Epidermal melanocyte (primary cell): ENCODE measurements around the gene C1orf21.

ENCODE experiments used
- DNase-seq: peaks from one replicate; pipeline ENCODE4 v3.0.0; 2011; ENCODE audit warnings: low spot score; ENCODE audit not compliant: insufficient read length

The C1orf21 gene

GRCh38 chr1:184650177-184650866 lies 263.5 kb downstream of the C1orf21 start:
- DNase-seq = no peak

GRCh38 chr1:184655185-184655584 lies 268.4 kb downstream of the C1orf21 start:
- no peak for DNase-seq

GRCh38 chr1:184656221-184656620 lies 269.4 kb downstream of the C1orf21 start:
- DNase-seq = no peak

DNA sequence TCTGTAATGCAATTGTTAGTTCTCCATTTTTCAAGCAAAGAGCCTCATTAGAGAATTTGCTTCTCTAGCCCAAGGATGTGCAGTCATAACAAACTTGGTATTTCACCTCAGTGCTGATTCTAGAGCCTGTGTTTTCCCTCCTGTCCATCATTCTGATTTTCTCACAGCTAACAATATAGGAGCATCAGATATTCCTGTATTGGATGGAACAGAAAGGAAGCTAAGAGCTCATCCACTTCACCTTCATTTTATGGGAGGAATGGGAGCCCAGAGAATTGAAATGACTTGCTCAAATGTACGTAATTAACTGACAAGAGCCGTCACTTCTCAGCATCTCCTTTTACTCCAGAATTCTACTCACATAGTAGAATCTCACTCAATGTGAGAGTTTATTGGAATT lies 271.2 kb downstream of the C1orf21 start:
- no peak for DNase-seq

DNA sequence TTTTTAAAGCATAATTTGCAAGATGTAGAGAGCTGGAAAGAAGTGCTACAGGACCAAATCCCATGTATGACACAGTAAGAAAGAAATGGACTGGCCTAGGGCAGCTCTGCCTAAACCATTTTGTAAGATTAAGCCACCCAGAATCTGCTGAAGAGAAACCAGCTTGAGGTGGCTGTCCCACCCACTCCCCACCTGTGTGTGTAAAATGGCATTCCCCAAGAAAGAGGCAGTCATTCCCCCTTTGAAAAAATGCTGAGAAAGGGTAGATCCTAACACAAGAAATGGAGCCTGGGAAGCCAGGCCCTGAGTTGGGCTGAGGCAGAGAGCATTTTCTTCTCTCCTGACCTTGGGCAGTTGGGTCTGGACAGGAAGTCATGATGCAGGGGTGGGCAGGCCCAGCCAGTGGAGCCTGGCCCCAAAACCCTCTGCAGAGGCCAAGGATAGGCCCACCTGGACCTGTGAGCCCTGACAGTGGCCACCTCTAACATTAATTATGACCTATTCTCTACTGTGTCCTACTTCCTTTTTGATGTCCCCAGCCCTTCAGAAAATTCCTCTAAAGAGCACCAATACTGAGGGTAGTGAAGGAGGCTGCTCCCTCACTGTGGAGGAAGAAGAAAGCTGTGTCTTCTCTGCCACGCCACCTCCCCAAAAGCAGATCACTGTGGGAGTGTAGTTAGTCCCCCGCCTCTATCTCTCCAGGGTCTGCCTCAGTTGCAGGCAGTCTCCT lies 273.8 kb downstream of the C1orf21 start:
- no peak for DNase-seq

- no peak for DNase-seq
Measured at GRCh38 chr1:184661801-184662200, 275.0 kb downstream of the C1orf21 start.

DNA sequence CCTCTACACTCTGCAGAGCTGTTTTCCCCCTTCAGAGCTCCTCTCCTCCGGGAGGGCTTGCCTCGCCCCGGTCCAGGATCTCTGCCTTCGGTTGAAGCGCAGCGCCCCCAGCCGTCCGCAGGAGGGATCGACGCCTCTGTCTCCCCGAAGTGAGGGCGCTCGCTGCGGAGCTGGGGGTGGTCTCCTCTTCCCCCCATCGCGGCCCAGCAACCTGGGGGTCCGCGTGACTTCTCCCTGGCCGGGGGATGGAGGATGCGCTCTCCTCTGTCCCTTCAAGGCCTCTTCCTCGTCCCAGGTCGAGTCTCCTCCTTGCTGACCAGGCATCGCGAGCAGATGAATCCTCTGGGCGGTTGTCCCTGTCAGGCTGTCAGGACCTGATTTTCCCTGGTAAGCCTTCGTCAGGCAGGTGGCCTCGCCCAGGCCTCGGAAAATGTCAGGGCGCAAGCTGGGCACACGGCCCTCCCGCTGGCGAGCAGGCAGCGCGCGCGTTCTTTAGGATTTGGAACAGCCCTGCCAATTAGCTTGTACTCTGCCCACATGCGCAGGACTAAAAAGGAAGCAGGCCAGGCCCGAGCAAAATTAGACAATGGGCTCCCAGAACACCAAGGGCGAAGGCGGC lies 277.3 kb downstream of the C1orf21 start:
- DNase-seq = peak; percentile 71

- no peak for DNase-seq
Measured at GRCh38 chr1:184664661-184665060, 277.8 kb downstream of the C1orf21 start.

- DNase-seq = no peak
Measured at GRCh38 chr1:184665360-184665759, 278.5 kb downstream of the C1orf21 start.

- DNase-seq = no peak
Measured at GRCh38 chr1:184669391-184669790, 282.6 kb downstream of the C1orf21 start.

DNA sequence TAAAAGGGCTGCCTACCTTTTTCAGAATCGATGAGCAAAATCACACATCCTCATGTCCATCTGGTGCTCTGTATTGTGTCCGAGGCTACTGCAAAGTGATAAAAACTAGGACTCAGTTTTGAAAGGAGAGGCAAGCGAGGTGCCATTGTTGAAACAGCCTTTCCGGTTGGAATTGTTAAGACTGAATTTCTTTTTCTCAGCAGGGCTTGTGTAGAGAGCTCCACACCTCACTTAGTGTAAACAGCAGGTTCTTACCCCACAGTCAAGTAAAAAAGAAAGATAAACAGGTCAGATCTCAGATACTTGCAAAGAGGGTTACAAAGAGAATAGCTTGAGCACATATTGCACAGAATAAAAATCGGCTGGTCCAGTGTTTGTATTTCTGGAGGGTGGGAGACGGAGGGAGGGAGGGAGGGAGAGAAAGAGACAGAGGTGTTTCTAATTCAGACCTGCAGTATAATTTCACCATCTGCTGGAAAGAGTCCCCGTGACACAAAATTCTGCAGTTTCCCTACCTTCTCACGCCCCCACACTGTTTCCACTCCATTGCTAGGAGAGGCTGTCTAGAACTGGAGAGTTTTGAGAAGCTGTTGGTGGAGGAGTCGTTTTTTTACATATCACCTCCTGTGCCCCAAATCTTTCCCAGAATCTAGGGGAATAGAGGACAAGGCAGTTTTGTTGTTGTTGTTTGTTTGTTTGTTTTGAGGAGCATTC lies 285.3 kb downstream of the C1orf21 start:
- no peak for DNase-seq

DNA sequence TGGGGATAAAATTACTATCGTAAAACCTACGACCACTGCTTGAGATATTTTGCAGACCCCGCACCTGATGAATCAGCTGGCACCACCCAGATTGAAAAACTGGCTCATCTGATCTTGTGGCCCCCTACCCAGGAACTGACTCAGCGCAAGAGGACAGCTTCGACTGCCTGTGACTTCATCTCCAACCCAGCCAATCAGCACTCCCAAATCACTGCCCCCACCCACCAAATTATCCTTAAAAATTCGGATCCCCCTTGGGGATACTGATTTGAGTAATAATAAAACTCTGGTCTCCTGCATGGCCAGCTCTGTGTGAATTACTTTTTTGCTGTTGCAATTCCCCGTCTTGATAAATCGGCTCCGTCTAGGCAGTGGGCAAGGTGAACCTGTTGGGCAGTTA lies 286.5 kb downstream of the C1orf21 start:
- no peak for DNase-seq

DNA sequence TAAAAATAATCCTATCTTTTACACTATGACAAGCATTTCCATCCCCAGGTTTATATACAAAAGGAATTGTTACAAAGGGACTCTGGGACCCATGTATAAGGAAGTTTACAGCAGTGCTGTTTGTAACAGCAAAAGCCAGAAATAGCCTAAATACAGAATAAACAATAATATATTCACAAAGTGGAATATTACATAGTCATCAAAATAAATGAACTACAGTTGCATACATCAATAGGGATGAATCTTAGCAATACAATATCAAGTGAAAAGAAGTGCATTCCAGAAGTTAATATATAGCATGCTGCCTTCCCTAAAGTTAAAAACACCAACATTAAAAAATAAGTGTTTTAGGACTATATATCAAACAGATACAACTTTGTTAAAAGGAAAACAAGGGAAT lies 290.5 kb downstream of the C1orf21 start:
- no peak for DNase-seq
